T follicular helper cell (primary cell): ENCODE measurements around the gene PACS2.

Source experiments
- DNase-seq: peaks from one replicate; pipeline ENCODE4 v3.0.0-alpha.2; 2020; ENCODE audit warnings: low read depth

The PACS2 gene

GRCh38 chr14:105439179-105439578, 124.6 kb downstream of the PACS2 start:
- no peak for DNase-seq

- no peak for DNase-seq
These were observed 125.4 kb downstream of the PACS2 start for GRCh38 chr14:105439710-105440553.

GRCh38 chr14:105440554-105440900, 126.0 kb downstream of the PACS2 start:
- DNase-seq: no peak

GRCh38 chr14:105440992-105441391, 126.4 kb downstream of the PACS2 start:
- no peak for DNase-seq

- no peak for DNase-seq
These were observed 127.6 kb downstream of the PACS2 start for GRCh38 chr14:105442125-105442524.

- DNase-seq: no peak
These were observed 128.3 kb downstream of the PACS2 start for GRCh38 chr14:105442834-105443233.

GRCh38 chr14:105444859-105445258, 130.3 kb downstream of the PACS2 start:
- no peak for DNase-seq

GRCh38 chr14:105445290-105445689, 130.7 kb downstream of the PACS2 start:
- DNase-seq: no peak

- DNase-seq: no peak
These were observed 131.6 kb downstream of the PACS2 start for GRCh38 chr14:105445901-105446845.

- no peak for DNase-seq
These were observed 132.4 kb downstream of the PACS2 start for GRCh38 chr14:105446971-105447370.
